Sigmoid colon (tissue), 7 donors: ENCODE measurements around the gene ZNF212. TPM values are rescaled to one million over a fixed set of nuclear protein-coding genes. Genes with fewer than 3 reads are reported as not detected.

Experiments
- DNase-seq: peaks from one replicate; pipeline ENCODE4 v3.0.0-alpha.2; 2019
- H3K27ac ChIP-seq, 4 donors: fragments of 200-600 bp; sonication (generic); one replicate each; pipeline ENCODE4 v1.5.1; 2016 to 2019; ENCODE audit warnings: mild to moderate bottlenecking in 1 of 4
- H3K27me3 ChIP-seq, 3 donors: fragments of 200-600 bp; sonication (generic); one replicate each; pipeline ENCODE4 v1.5.1; 2019; ENCODE audit warnings: mild to moderate bottlenecking in 1 of 3
- H3K36me3 ChIP-seq, 4 donors: fragments of 200-600 bp; sonication (generic); one replicate each; pipeline ENCODE4 v1.5.1; 2016 to 2019
- H3K4me1 ChIP-seq, 4 donors: fragments of 200-600 bp; sonication (generic); one replicate each; pipeline ENCODE4 v1.5.1; 2017 to 2019
- H3K4me3 ChIP-seq, 4 donors: fragments of 200-600 bp; sonication (generic); one replicate each; pipeline ENCODE4 v1.5.1; 2017 to 2019; ENCODE audit warnings: mild to moderate bottlenecking in 2 of 4, moderate library complexity in 1 of 4
- H3K9me3 ChIP-seq, 4 donors: fragments of 200-600 bp in 3 of 4; sonication (generic) in 3 of 4; one replicate each; pipeline versions ENCODE4 v1.5.1 to v1.6.1; 2013 to 2019
- EP300 ChIP-seq, 4 donors: sonication (generic); formaldehyde crosslinking; IDR thresholded peaks; one replicate each; pipeline ENCODE4 v1.6.1; 2017; ENCODE audit warnings: antibody characterized with exemption in 4 of 4
- POLR2A ChIP-seq, 2 donors: fragments of 450-650 bp; IDR thresholded peaks; one replicate each; pipeline ENCODE4 v1.6.1; 2016; ENCODE audit warnings: antibody characterized with exemption in 2 of 2, mild to moderate bottlenecking in 2 of 2, moderate library complexity in 2 of 2
- POLR2AphosphoS5 ChIP-seq, 4 donors: sonication (generic); formaldehyde crosslinking; IDR thresholded peaks; one replicate each; pipeline ENCODE4 v1.6.1; 2017; ENCODE audit warnings: antibody characterized with exemption in 4 of 4
- WGBS, 2 donors: extraction: QIAGEN DNeasy Blood & Tissue Kit; methylation state at CpG; one replicate each; pipeline ENCODE4 v1.1.7; 2013; 5-methylcytosine and 5-hydroxymethylcytosine counted together
- intact Hi-C: fragments of 100-400 bp; cut with DNase I; formaldehyde crosslinking; loops from one replicate; pipeline ENCODE4 v1.15.1; 2023
- polyA plus RNA-seq, 3 donors: library from polyadenylated mRNA; stranded (reverse); fragments of 200-250 nt; gene quantifications; one replicate each; pipeline ENCODE4 v1.2.3, GENCODE V29; 2013
- total RNA-seq, 4 donors: library from RNA; depleted of rRNA; stranded (reverse); fragments of >200 nt; gene quantifications; one replicate each; pipeline ENCODE4 v1.1.0, GENCODE V29; 2016
- TF ChIP-seq, protein P1 (sequence below), 4 experiments: fragments of 450-650 bp in 3 of 4; fragments of 200-600 bp in 1 of 4; IDR thresholded peaks; one replicate each; pipeline ENCODE4 v1.5.1; 2016 to 2019; ENCODE audit warnings: antibody characterized with exemption in 4 of 4, mild to moderate bottlenecking in 3 of 4, moderate library complexity in 2 of 4
- donor health status: healthy with polysubstance abuse.
- donor health status: Bipolar disorder and iron deficiency.
- donor health status: healthy.

ZNF212 gene
- total and polyA plus RNA-seq, 7 donors, result 4.1 to 13.6 (median 5.8) TPM

- intact Hi-C loops, result no loop called here
- Histone ChIP-seq H3K27me3 (no peaks in the 10 kb centered on the region), H3K36me3 (peaks cover 5 to 76% (median 10%) of the 10 kb centered on the region in 4 donors), H3K4me3 (no peak overlapping the region), H3K27ac (no peak overlapping the region), H3K4me1 (no peaks in the 10 kb centered on the region), H3K9me3 (no peaks in the 10 kb centered on the region)
- WGBS, 2 donors, result 90 to 91% methylated on average over 16 of the region's 16 CpGs
- no peak for DNase-seq
- TF ChIP-seq POLR2A (IDR thresholded peaks at IDR 0.05) (no peak), EP300 (IDR thresholded peaks at IDR 0.05) (no peak), POLR2AphosphoS5 (IDR thresholded peaks at IDR 0.05) (no peak)
- TF ChIP-seq, protein P1, sequence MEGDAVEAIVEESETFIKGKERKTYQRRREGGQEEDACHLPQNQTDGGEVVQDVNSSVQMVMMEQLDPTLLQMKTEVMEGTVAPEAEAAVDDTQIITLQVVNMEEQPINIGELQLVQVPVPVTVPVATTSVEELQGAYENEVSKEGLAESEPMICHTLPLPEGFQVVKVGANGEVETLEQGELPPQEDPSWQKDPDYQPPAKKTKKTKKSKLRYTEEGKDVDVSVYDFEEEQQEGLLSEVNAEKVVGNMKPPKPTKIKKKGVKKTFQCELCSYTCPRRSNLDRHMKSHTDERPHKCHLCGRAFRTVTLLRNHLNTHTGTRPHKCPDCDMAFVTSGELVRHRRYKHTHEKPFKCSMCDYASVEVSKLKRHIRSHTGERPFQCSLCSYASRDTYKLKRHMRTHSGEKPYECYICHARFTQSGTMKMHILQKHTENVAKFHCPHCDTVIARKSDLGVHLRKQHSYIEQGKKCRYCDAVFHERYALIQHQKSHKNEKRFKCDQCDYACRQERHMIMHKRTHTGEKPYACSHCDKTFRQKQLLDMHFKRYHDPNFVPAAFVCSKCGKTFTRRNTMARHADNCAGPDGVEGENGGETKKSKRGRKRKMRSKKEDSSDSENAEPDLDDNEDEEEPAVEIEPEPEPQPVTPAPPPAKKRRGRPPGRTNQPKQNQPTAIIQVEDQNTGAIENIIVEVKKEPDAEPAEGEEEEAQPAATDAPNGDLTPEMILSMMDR (IDR thresholded peaks at IDR 0.05), result no peak
These were observed 52.5 kb downstream of the ZNF212 start for GRCh38 chr7:149291781-149292461.

DNA sequence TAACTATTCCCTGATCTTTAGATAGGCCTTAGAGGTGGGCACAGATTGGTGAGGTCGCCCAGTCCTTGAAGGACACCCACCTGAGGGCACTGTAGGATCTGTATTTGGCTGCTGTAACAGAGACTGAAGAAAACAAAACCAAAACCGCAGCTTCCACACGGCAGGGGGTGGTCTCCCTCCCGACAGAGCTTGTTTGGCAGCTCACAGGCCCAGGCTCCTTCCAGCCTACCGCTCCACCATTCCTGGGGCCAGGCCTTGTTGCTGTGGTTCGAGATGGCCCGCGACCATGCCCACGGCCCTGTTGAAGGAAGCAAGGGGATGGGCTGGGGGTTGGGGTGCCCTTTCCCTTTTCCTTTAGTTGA is 53.0 kb downstream of the ZNF212 start:
- no peak for DNase-seq
- 82 to 89% methylated on average over 9 of the region's 9 CpGs for WGBS, 2 donors
- no peaks in the 10 kb centered on the region for H3K4me1 ChIP-seq
- intact Hi-C loops, result no loop called here
- no peaks in the 10 kb centered on the region for H3K9me3 ChIP-seq
- no peak overlapping the region for H3K4me3 ChIP-seq
- no peak for TF ChIP-seq POLR2AphosphoS5 (IDR thresholded peaks at IDR 0.05)
- no peak for TF ChIP-seq POLR2A (IDR thresholded peaks at IDR 0.05)
- TF ChIP-seq, protein P1 (IDR thresholded peaks at IDR 0.05), result no peak
- no peak for TF ChIP-seq EP300 (IDR thresholded peaks at IDR 0.05)
- no peaks in the 10 kb centered on the region for H3K27me3 ChIP-seq
- no peak overlapping the region for H3K27ac ChIP-seq
- peaks cover 5 to 74% (median 10%) of the 10 kb centered on the region in 4 donors for H3K36me3 ChIP-seq

GRCh38 chr7:149293338-149293737 is 53.9 kb downstream of the ZNF212 start:
- Histone ChIP-seq H3K36me3 (peaks cover 5 to 65% (median 10%) of the 10 kb centered on the region in 4 donors), H3K27me3 (no peaks in the 10 kb centered on the region), H3K4me1 (no peaks in the 10 kb centered on the region), H3K27ac (no peak overlapping the region), H3K9me3 (no peaks in the 10 kb centered on the region), H3K4me3 (no peak overlapping the region)
- 91 to 94% methylated on average over 9 of the region's 9 CpGs for WGBS, 2 donors
- TF ChIP-seq POLR2A (IDR thresholded peaks at IDR 0.05) (no peak), POLR2AphosphoS5 (IDR thresholded peaks at IDR 0.05) (no peak), EP300 (IDR thresholded peaks at IDR 0.05) (no peak)
- TF ChIP-seq, protein P1 (IDR thresholded peaks at IDR 0.05), result no peak
- intact Hi-C loops, result no loop called here
- DNase-seq, result no peak

GRCh38 chr7:149293946-149294633 is 54.6 kb downstream of the ZNF212 start:
- H3K4me1 ChIP-seq, result no peaks in the 10 kb centered on the region
- 93 to 94% methylated on average over 15 of the region's 15 CpGs for WGBS, 2 donors
- H3K27me3 ChIP-seq, result no peaks in the 10 kb centered on the region
- no peak overlapping the region for H3K4me3 ChIP-seq
- no peak for DNase-seq
- no peaks in the 10 kb centered on the region for H3K9me3 ChIP-seq
- TF ChIP-seq EP300 (IDR thresholded peaks at IDR 0.05) (no peak), POLR2AphosphoS5 (IDR thresholded peaks at IDR 0.05) (no peak), POLR2A (IDR thresholded peaks at IDR 0.05) (no peak)
- TF ChIP-seq, protein P1 (IDR thresholded peaks at IDR 0.05), result no peak
- intact Hi-C loops, result no loop called here
- H3K27ac ChIP-seq, result no peak overlapping the region
- peaks cover 5 to 58% (median 10%) of the 10 kb centered on the region in 4 donors for H3K36me3 ChIP-seq
